Measurements from ENCODE around the gene SLC2A11. TPM values are rescaled to one million over a fixed set of nuclear protein-coding genes. Genes with fewer than 3 reads are reported as not detected.
A peak's percentile ranks its signal among the peaks of the same experiment; 100 is the strongest.

The SLC2A11 gene
- total and polyA plus RNA-seq, 2 experiments from 2014 or later: 6.1 to 16.6 TPM

GRCh38 chr22:23892706-23893105, 35.0 kb downstream of the SLC2A11 start:
- H3K27me3 ChIP-seq (replicated peaks; ENCODE audit: insufficient read depth): no peaks in the 10 kb centered on the region
- DNase-seq: no peak

GRCh38 chr22:23893121-23893944, 35.7 kb downstream of the SLC2A11 start:
- Histone ChIP-seq H3K27ac (peak overlapping the region; percentile 86), H3K4me3 (peak overlapping the region; percentile 80), H4K20me1 (ENCODE audit: insufficient read depth) (no peaks in the 10 kb centered on the region), H3K9ac (peak overlapping the region; percentile 93), H3K36me3 (ENCODE audit: low read depth) (peaks cover 12% of the 10 kb centered on the region; the same call in 1 of the 2 replicates), H3F3A (ENCODE audit: insufficient read depth) (0 out of 2 replicates have a peak, but pooled peaks cover 13% of the 10 kb centered on the region), H3K27me3 (replicated peaks; ENCODE audit: insufficient read depth) (no peaks in the 10 kb centered on the region), H3K79me2 (ENCODE audit: insufficient read depth) (peaks cover 24% of the 10 kb centered on the region), H3K9me2 (ENCODE audit: insufficient read depth) (no peaks in the 10 kb centered on the region), H2AFZ (peak overlapping the region; percentile 83), H3K9me3 (ENCODE audit: low read depth) (no peaks in the 10 kb centered on the region), H3K4me1 (ENCODE audit: insufficient read depth) (peaks cover 14% of the 10 kb centered on the region), H3K4me2 (ENCODE audit: unreplicated experiment) (peak overlapping the region; percentile 93)
- no peak for TF ChIP-seq EZH2 (IDR thresholded peaks at IDR 0.05; ENCODE audit: insufficient read depth, poor library complexity, severe bottlenecking)
- no peak for TF ChIP-seq EZH2phosphoT487 (IDR thresholded peaks at IDR 0.05; ENCODE audit: insufficient read depth, low read depth)
- DNase-seq: peak; percentile 20
- in situ Hi-C loops (cut with MboI): no loop called here
- 44 to 59% methylated on average over 11 of the region's 11 CpGs for WGBS, 2 experiments (ENCODE audit: low coverage in 1 of 2, low lambda C conversion rate in 2 of 2, missing lambda C conversion rate in 2 of 2)

More at GRCh38 chr22:23892706-23893105, 35.0 kb downstream of the SLC2A11 start:
- Histone ChIP-seq H2AFZ (no peak overlapping the region), H3K4me2 (ENCODE audit: unreplicated experiment) (no peak overlapping the region), H3K79me2 (ENCODE audit: insufficient read depth) (peaks cover 24% of the 10 kb centered on the region), H3K9ac (no peak overlapping the region), H3K9me3 (ENCODE audit: low read depth) (no peaks in the 10 kb centered on the region), H3F3A (ENCODE audit: insufficient read depth) (peaks cover 10% of the 10 kb centered on the region; the same call in 1 of the 2 replicates), H3K4me1 (ENCODE audit: insufficient read depth) (peaks cover 14% of the 10 kb centered on the region), H3K4me3 (no peak overlapping the region), H3K27ac (no peak overlapping the region), H3K9me2 (ENCODE audit: insufficient read depth) (no peaks in the 10 kb centered on the region), H3K36me3 (ENCODE audit: low read depth) (peaks cover 12% of the 10 kb centered on the region; the same call in 1 of the 2 replicates), H4K20me1 (ENCODE audit: insufficient read depth) (no peaks in the 10 kb centered on the region)
- no peak for TF ChIP-seq EZH2 (IDR thresholded peaks at IDR 0.05; ENCODE audit: insufficient read depth, poor library complexity, severe bottlenecking)
- in situ Hi-C loops (cut with MboI): no loop called here
- WGBS, 2 experiments (ENCODE audit: low coverage in 1 of 2, low lambda C conversion rate in 2 of 2, missing lambda C conversion rate in 2 of 2): 68 to 73% methylated on average over 4 of the region's 4 CpGs

- peak within 1 kb of the TSS; percentile 83 for H2AFZ ChIP-seq
- peak within 1 kb of the TSS; percentile 93 for H3K9ac ChIP-seq
- peaks cover 9% of the 10 kb centered on the region; the same call in 1 of the 2 replicates for H3K4me1 ChIP-seq (ENCODE audit: insufficient read depth)
- H3K27ac ChIP-seq: peak within 1 kb of the TSS; percentile 86
- H3K4me3 ChIP-seq: peak within 1 kb of the TSS; percentile 80
- in situ Hi-C loops (cut with MboI): no loop called here
- H3F3A ChIP-seq (ENCODE audit: insufficient read depth): 0 out of 2 replicates have a peak, but pooled peaks cover 15% of the 10 kb centered on the region
- H3K4me2 ChIP-seq (ENCODE audit: unreplicated experiment): peak within 1 kb of the TSS; percentile 93
- WGBS, 2 experiments (ENCODE audit: low coverage in 1 of 2, low lambda C conversion rate in 2 of 2, missing lambda C conversion rate in 2 of 2): 3 to 4% methylated on average over 44 to 60 of the region's 72 CpGs
- H3K27me3 ChIP-seq (replicated peaks; ENCODE audit: insufficient read depth): no peaks in the 10 kb centered on the region
- DNase-seq: peak; percentile 95
- no peaks in the 10 kb centered on the region for H3K9me2 ChIP-seq (ENCODE audit: insufficient read depth)
- peaks cover 12% of the 10 kb centered on the region; the same call in 1 of the 2 replicates for H3K36me3 ChIP-seq (ENCODE audit: low read depth)
- H3K79me2 ChIP-seq (ENCODE audit: insufficient read depth): peaks cover 24% of the 10 kb centered on the region
- H4K20me1 ChIP-seq (ENCODE audit: insufficient read depth): no peaks in the 10 kb centered on the region
- H3K9me3 ChIP-seq (ENCODE audit: low read depth): no peaks in the 10 kb centered on the region
- TF ChIP-seq EZH2phosphoT487 (IDR thresholded peaks at IDR 0.05; ENCODE audit: insufficient read depth, low read depth) (no peak), EZH2 (IDR thresholded peaks at IDR 0.05; ENCODE audit: insufficient read depth, poor library complexity, severe bottlenecking) (no peak)
These were observed 36.5 kb downstream of the SLC2A11 start, which contains the start of gene MIF for GRCh38 chr22:23893945-23894709. MIF (plus strand) TSS chr22:23894383; CDS start chr22:23894475, 92 bp downstream.

All from GM23248 (cell line).